Neuronal stem cell (in vitro differentiated cells): ENCODE data around the gene SLC22A1.

Experiments used
- DNase-seq: peaks from one replicate; pipeline ENCODE4 v3.0.0-alpha.2; 2013; ENCODE audit warnings: low spot score
- H2AFZ ChIP-seq: one replicate; pipeline ENCODE4 v1.6.1; 2013; ENCODE audit warnings: mild to moderate bottlenecking, low read length, inconsistent platforms
- H2AK5ac ChIP-seq: 2 replicates; pipeline ENCODE4 v1.6.1; 2013; ENCODE audit warnings: low read depth, mild to moderate bottlenecking, inconsistent platforms, low read length, moderate library complexity, mixed read lengths
- H2BK120ac ChIP-seq: 2 replicates; pipeline ENCODE4 v1.6.1; 2013; ENCODE audit warnings: low read depth, mild to moderate bottlenecking, inconsistent platforms, low read length, moderate library complexity, mixed read lengths
- H2BK12ac ChIP-seq: one replicate; pipeline ENCODE4 v1.6.1; 2013; ENCODE audit warnings: low read length, inconsistent platforms
- H2BK15ac ChIP-seq: 2 replicates; pipeline ENCODE4 v1.6.1; 2013; ENCODE audit warnings: mild to moderate bottlenecking, low read length, inconsistent platforms, mixed read lengths
- H2BK5ac ChIP-seq: one replicate; pipeline ENCODE4 v1.6.1; 2013; ENCODE audit warnings: inconsistent platforms, mild to moderate bottlenecking, low read length, moderate library complexity
- H3K14ac ChIP-seq: one replicate; pipeline ENCODE4 v1.6.1; 2013; ENCODE audit warnings: low read length, inconsistent platforms
- H3K18ac ChIP-seq: 2 replicates; pipeline ENCODE4 v1.6.1; 2013; ENCODE audit warnings: low read length, inconsistent platforms
- H3K23ac ChIP-seq: 2 replicates; pipeline ENCODE4 v1.6.1; 2013; ENCODE audit warnings: low read depth, mild to moderate bottlenecking, mixed read lengths, low read length, inconsistent platforms; ENCODE audit not compliant: poor library complexity
- H3K27ac ChIP-seq: replicated peaks from 3 replicates; pipeline ENCODE4 v1.5.1; 2013; ENCODE audit warnings: low read length, inconsistent platforms
- H3K27me3 ChIP-seq, 3 experiments: 2 replicates each; pipeline ENCODE4 v1.6.1; 2013; ENCODE audit warnings: low read length in 3 of 3, mild to moderate bottlenecking in 2 of 3, inconsistent platforms in 1 of 3, low read depth in 1 of 3, mixed read lengths in 1 of 3, moderate library complexity in 1 of 3; ENCODE audit not compliant: control insufficient read depth in 3 of 3, insufficient read depth in 3 of 3
- H3K36me3 ChIP-seq, 2 donors: replicated peaks in 1 of 2; 2 replicates each; pipeline ENCODE4 v1.6.1; 2013; ENCODE audit warnings: low read length in 2 of 2; ENCODE audit not compliant: control insufficient read depth in 2 of 2, insufficient read depth in 2 of 2
- H3K4ac ChIP-seq: 2 replicates; pipeline ENCODE4 v1.6.1; 2013; ENCODE audit warnings: inconsistent platforms, mild to moderate bottlenecking, low read length, moderate library complexity
- H3K4me1 ChIP-seq, 2 donors: 1 replicate in 1 of 2; 2 replicates in 1 of 2; pipeline ENCODE4 v1.6.1; 2013; ENCODE audit warnings: low read length in 2 of 2, low read depth in 1 of 2; ENCODE audit not compliant: control insufficient read depth in 2 of 2, insufficient read depth in 1 of 2
- H3K4me2 ChIP-seq: one replicate; pipeline ENCODE4 v1.6.1; 2013; ENCODE audit warnings: mild to moderate bottlenecking, low read length, inconsistent platforms; ENCODE audit not compliant: insufficient read depth, poor library complexity, severe bottlenecking
- H3K4me3 ChIP-seq, 2 donors: 2 replicates each; pipeline ENCODE4 v1.5.1; 2013; ENCODE audit warnings: low read length in 2 of 2, mild to moderate bottlenecking in 2 of 2, inconsistent platforms in 1 of 2, moderate library complexity in 1 of 2
- H3K79me1 ChIP-seq: one replicate; pipeline ENCODE4 v1.6.1; 2013; ENCODE audit warnings: low read depth, mild to moderate bottlenecking, inconsistent platforms, low read length, moderate library complexity
- H3K9ac ChIP-seq: one replicate; pipeline ENCODE4 v1.6.1; 2013; ENCODE audit warnings: mild to moderate bottlenecking, low read depth, low read length, inconsistent platforms; ENCODE audit not compliant: poor library complexity
- H3K9me3 ChIP-seq, 2 donors: replicated peaks in 1 of 2; 2 replicates each; pipeline versions ENCODE3 to v1.6.1; 2013; ENCODE audit warnings: low read length in 2 of 2, mild to moderate bottlenecking in 2 of 2, inconsistent platforms in 1 of 2, low read depth in 1 of 2, mixed read lengths in 1 of 2, moderate library complexity in 1 of 2; ENCODE audit not compliant: control insufficient read depth in 2 of 2, insufficient read depth in 1 of 2
- H4K8ac ChIP-seq: one replicate; pipeline ENCODE4 v1.6.1; 2013; ENCODE audit warnings: low read depth, mild to moderate bottlenecking, inconsistent platforms, low read length, moderate library complexity
- H4K91ac ChIP-seq: one replicate; pipeline ENCODE4 v1.6.1; 2013; ENCODE audit warnings: low read length, low read depth, mild to moderate bottlenecking, inconsistent platforms; ENCODE audit not compliant: poor library complexity
- WGBS, 2 donors: extraction: QIAGEN DNeasy Blood & Tissue Kit; methylation state at CpG; one replicate each; pipeline ENCODE4 v1.1.7; 2013; ENCODE audit warnings: missing lambda C conversion rate in 2 of 2, mixed read lengths in 1 of 2; ENCODE audit not compliant: insufficient read length in 2 of 2, insufficient replicate concordance in 1 of 2; ENCODE audit errors: extremely low coverage in 2 of 2; 5-methylcytosine and 5-hydroxymethylcytosine counted together

SLC22A1 gene

GRCh38 chr6:160202411-160202810 is 80.8 kb downstream of the SLC22A1 start:
- H3K4me3 ChIP-seq: no peak overlapping the region
- H2BK5ac ChIP-seq: no peak overlapping the region
- H3K14ac ChIP-seq: no peak overlapping the region
- H3K36me3 ChIP-seq: no peaks in the 10 kb centered on the region
- no peak overlapping the region for H2AFZ ChIP-seq
- no peak overlapping the region for H3K23ac ChIP-seq
- no peaks in the 10 kb centered on the region for H3K27me3 ChIP-seq
- no peak overlapping the region for H2BK120ac ChIP-seq
- no peak overlapping the region for H3K4ac ChIP-seq
- whole genome bisulfite sequencing, 2 donors: no CpG with 5 or more reads among the region's 2 CpGs
- no peaks in the 10 kb centered on the region for H3K4me1 ChIP-seq
- no peak overlapping the region for H2BK15ac ChIP-seq
- no peak overlapping the region for H3K9ac ChIP-seq
- no peak overlapping the region for H3K27ac ChIP-seq
- H2AK5ac ChIP-seq: no peak overlapping the region
- no peak overlapping the region for H2BK12ac ChIP-seq
- H4K91ac ChIP-seq: no peak overlapping the region
- no peak overlapping the region for H3K18ac ChIP-seq
- H4K8ac ChIP-seq: no peak overlapping the region
- DNase-seq: no peak
- H3K79me1 ChIP-seq: no peaks in the 10 kb centered on the region
- peaks cover 0 to 5% of the 10 kb centered on the region in 2 donors for H3K9me3 ChIP-seq
- H3K4me2 ChIP-seq: no peak overlapping the region

- no peak overlapping the region for H2BK15ac ChIP-seq
- no peaks in the 10 kb centered on the region for H3K4me1 ChIP-seq
- WGBS, 2 donors: no CpG with 5 or more reads among the region's 3 CpGs
- no peak overlapping the region for H3K14ac ChIP-seq
- H3K4me3 ChIP-seq: no peak overlapping the region
- H3K27ac ChIP-seq: no peak overlapping the region
- no peak overlapping the region for H2BK5ac ChIP-seq
- H3K9me3 ChIP-seq: peaks cover 0 to 5% of the 10 kb centered on the region in 2 donors
- DNase-seq: no peak
- H4K91ac ChIP-seq: no peak overlapping the region
- H3K27me3 ChIP-seq: no peaks in the 10 kb centered on the region
- H3K79me1 ChIP-seq: no peaks in the 10 kb centered on the region
- H3K4me2 ChIP-seq: no peak overlapping the region
- H2AFZ ChIP-seq: no peak overlapping the region
- H2AK5ac ChIP-seq: no peak overlapping the region
- H4K8ac ChIP-seq: no peak overlapping the region
- no peak overlapping the region for H3K4ac ChIP-seq
- H2BK120ac ChIP-seq: no peak overlapping the region
- no peak overlapping the region for H3K23ac ChIP-seq
- H2BK12ac ChIP-seq: no peak overlapping the region
- H3K9ac ChIP-seq: no peak overlapping the region
- no peak overlapping the region for H3K18ac ChIP-seq
- no peaks in the 10 kb centered on the region for H3K36me3 ChIP-seq
Measured at GRCh38 chr6:160203076-160203475, 81.5 kb downstream of the SLC22A1 start.

GRCh38 chr6:160203522-160203921 is 81.9 kb downstream of the SLC22A1 start:
- H3K9me3 ChIP-seq: peaks cover 0 to 5% of the 10 kb centered on the region in 2 donors
- DNase-seq: no peak
- H3K14ac ChIP-seq: no peak overlapping the region
- no peak overlapping the region for H3K9ac ChIP-seq
- H3K4me3 ChIP-seq: no peak overlapping the region
- no peak overlapping the region for H4K8ac ChIP-seq
- H2AFZ ChIP-seq: no peak overlapping the region
- H3K4me1 ChIP-seq: no peaks in the 10 kb centered on the region
- H3K4ac ChIP-seq: no peak overlapping the region
- no peak overlapping the region for H2BK12ac ChIP-seq
- no peaks in the 10 kb centered on the region for H3K27me3 ChIP-seq
- no peak overlapping the region for H3K18ac ChIP-seq
- H3K4me2 ChIP-seq: no peak overlapping the region
- H3K79me1 ChIP-seq: no peaks in the 10 kb centered on the region
- no peak overlapping the region for H4K91ac ChIP-seq
- H3K36me3 ChIP-seq: no peaks in the 10 kb centered on the region
- H2BK15ac ChIP-seq: no peak overlapping the region
- no peak overlapping the region for H2BK5ac ChIP-seq
- H2BK120ac ChIP-seq: no peak overlapping the region
- no peak overlapping the region for H3K27ac ChIP-seq
- no peak overlapping the region for H3K23ac ChIP-seq
- H2AK5ac ChIP-seq: no peak overlapping the region

GRCh38 chr6:160203953-160204352 is 82.3 kb downstream of the SLC22A1 start:
- H3K4me2 ChIP-seq: no peak overlapping the region
- H3K36me3 ChIP-seq: no peaks in the 10 kb centered on the region
- no peak overlapping the region for H2AFZ ChIP-seq
- H3K27me3 ChIP-seq: no peaks in the 10 kb centered on the region
- WGBS, 2 donors: no CpG with 5 or more reads among the region's 2 CpGs
- H4K8ac ChIP-seq: no peak overlapping the region
- no peak overlapping the region for H3K27ac ChIP-seq
- H3K4ac ChIP-seq: no peak overlapping the region
- H4K91ac ChIP-seq: no peak overlapping the region
- no peak overlapping the region for H3K18ac ChIP-seq
- no peak overlapping the region for H3K23ac ChIP-seq
- H2BK5ac ChIP-seq: no peak overlapping the region
- H2BK120ac ChIP-seq: no peak overlapping the region
- no peak overlapping the region for H3K14ac ChIP-seq
- no peak overlapping the region for H3K9ac ChIP-seq
- H3K4me1 ChIP-seq: no peaks in the 10 kb centered on the region
- no peak for DNase-seq
- H3K4me3 ChIP-seq: no peak overlapping the region
- no peaks in the 10 kb centered on the region for H3K79me1 ChIP-seq
- H3K9me3 ChIP-seq: peaks cover 0 to 5% of the 10 kb centered on the region in 2 donors
- H2BK12ac ChIP-seq: no peak overlapping the region
- no peak overlapping the region for H2AK5ac ChIP-seq
- no peak overlapping the region for H2BK15ac ChIP-seq
